ENCODE measurements around the gene H1-8. TPM values are rescaled to one million over a fixed set of nuclear protein-coding genes. Genes with fewer than 3 reads are reported as not detected.
A peak's percentile ranks its signal among the peaks of the same experiment; 100 is the strongest.
"Not testable (repeated sequence)": the region's sequence is repeated elsewhere in the genome, so short reads cannot be mapped to it uniquely, and the experiment has no call there.

The H1-8 gene, protein sequence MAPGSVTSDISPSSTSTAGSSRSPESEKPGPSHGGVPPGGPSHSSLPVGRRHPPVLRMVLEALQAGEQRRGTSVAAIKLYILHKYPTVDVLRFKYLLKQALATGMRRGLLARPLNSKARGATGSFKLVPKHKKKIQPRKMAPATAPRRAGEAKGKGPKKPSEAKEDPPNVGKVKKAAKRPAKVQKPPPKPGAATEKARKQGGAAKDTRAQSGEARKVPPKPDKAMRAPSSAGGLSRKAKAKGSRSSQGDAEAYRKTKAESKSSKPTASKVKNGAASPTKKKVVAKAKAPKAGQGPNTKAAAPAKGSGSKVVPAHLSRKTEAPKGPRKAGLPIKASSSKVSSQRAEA
- total RNA-seq (not detected), polyA plus RNA-seq (under 1 TPM in 1 of 2 donors, not detected in 1; 0.27 TPM)
- long read RNA-seq, donor 1: 0 reads
- long read RNA-seq, donor 2: 0 reads
- long read RNA-seq, donor 3: 0 reads

DNA sequence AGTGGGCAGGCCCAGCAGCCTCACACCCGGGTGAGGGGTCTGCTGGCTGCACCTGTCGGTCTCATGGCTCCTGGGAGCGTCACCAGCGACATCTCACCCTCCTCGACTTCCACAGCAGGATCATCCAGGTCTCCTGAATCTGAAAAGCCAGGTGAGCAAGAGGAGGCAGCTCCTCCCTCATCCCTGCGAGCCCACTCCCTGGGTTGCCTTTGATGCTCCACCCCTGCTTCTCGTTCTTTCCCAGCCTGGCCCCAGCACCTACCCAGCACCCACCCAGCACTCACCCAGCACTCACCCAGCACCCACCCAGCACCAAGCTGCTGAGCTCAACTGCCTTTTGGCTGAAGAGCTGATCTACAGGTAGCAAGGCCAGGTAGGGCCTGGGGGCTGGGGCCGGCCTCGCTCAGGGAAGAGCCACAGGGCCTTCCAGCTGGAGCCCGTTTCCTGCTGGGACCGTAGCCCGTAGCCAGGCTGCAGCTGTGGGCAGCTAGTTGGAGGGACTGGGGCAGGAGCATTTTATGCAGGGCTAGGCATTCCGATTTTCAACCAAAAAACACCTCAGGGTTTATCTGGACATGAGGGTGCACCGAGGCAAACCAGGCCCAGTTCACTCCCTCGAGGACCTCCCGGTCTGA is at the start of gene H1-8:
H1-8 (plus strand) TSS at position 20 of the 635 bp plus-strand sequence; CDS start at position 64, 44 bp downstream.
- intact Hi-C loops (cut with DNase I): no loop called here
- H3K4me3 ChIP-seq: no peak within 1 kb of the TSS
- no peaks in the 10 kb centered on the region for H3K4me1 ChIP-seq (ENCODE audit: insufficient read depth)
- DNase-seq: no peak
- no peak within 1 kb of the TSS for H3K27ac ChIP-seq
- H3K9me3 ChIP-seq: no peaks in the 10 kb centered on the region
- 72 to 83% (median 81%) methylated on average over 16 of the region's 16 CpGs for WGBS, 3 donors
- TF ChIP-seq EP300 (IDR thresholded peaks at IDR 0.05) (no peak), POLR2A (IDR thresholded peaks at IDR 0.05) (no peak)
- TF ChIP-seq, protein P1, sequence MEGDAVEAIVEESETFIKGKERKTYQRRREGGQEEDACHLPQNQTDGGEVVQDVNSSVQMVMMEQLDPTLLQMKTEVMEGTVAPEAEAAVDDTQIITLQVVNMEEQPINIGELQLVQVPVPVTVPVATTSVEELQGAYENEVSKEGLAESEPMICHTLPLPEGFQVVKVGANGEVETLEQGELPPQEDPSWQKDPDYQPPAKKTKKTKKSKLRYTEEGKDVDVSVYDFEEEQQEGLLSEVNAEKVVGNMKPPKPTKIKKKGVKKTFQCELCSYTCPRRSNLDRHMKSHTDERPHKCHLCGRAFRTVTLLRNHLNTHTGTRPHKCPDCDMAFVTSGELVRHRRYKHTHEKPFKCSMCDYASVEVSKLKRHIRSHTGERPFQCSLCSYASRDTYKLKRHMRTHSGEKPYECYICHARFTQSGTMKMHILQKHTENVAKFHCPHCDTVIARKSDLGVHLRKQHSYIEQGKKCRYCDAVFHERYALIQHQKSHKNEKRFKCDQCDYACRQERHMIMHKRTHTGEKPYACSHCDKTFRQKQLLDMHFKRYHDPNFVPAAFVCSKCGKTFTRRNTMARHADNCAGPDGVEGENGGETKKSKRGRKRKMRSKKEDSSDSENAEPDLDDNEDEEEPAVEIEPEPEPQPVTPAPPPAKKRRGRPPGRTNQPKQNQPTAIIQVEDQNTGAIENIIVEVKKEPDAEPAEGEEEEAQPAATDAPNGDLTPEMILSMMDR (IDR thresholded peaks at IDR 0.05): no peak
- no peaks in the 10 kb centered on the region for H3K27me3 ChIP-seq
- no peaks in the 10 kb centered on the region for H3K36me3 ChIP-seq

DNA sequence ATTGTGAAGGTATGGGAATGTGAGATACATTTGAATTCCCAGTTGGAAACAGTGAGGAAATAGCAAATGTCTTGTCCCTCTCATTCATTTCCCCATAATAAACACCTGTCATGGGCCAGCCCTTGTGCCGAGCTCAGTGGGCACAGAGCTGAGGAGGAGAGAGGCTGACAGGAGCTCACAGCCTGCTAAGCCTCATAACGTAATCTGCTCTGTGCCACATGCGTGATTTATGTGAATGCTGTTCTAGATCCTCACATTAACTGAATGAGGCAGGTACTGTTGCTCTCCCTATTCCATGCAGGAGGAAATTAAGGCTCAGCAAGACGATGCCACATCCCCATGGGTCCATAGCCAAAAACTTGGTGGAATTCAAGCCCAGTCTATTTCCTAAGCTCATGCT is 49.8 kb upstream of the H1-8 start:
- 85 to 96% (median 94%) methylated on average over 4 of the region's 4 CpGs for WGBS, 3 donors
- no peaks in the 10 kb centered on the region for H3K36me3 ChIP-seq
- intact Hi-C loops (cut with DNase I): loop anchor here in 2 of 4 donors (5.0 to 10.0 kb wide), 6 partner anchors 69 to 442 kb away; partner anchors contain the start of gene PLXND1 (in 1 of the 2)

DNA sequence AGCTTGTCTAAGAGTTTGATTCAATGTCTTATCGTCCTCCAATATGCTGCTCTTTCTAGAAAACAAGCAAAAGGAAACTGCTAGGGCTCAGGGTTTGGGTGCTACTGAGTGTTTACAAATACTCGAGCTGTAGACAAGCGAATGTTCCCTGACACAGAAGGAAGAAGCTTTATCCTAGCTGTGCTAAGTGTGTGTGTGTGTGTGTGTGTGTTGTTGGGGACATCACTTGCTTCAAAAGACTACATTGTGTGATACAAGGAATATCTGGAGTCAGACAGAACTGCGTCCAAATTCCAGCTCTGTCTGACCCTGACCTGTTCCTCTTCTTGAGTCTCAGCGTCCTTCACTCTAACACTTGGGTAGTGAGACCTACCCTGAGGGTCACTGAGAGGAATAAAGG is 48.5 kb upstream of the H1-8 start:
- H3K4me3 ChIP-seq, H3K9me3 ChIP-seq, H3K36me3 ChIP-seq, H3K27me3 ChIP-seq: not testable (repeated sequence)
- peak in 2 of 5 donors; percentile 21 to 29 for DNase-seq
- 8 to 17% (median 14%) methylated on average over 5 of the region's 5 CpGs for WGBS, 3 donors
- peak overlapping the region; percentile 68 to 72 for H3K27ac ChIP-seq
- intact Hi-C loops (cut with DNase I): loop anchor here in 2 of 4 donors (5.0 to 10.0 kb wide), 6 partner anchors 68 to 440 kb away; partner anchors contain the start of gene PLXND1 (in 1 of the 2)
- peaks cover 11% of the 10 kb centered on the region for H3K4me1 ChIP-seq (ENCODE audit: insufficient read depth)

More for the DNA sequence above, 49.8 kb upstream of the H1-8 start:
- peaks cover 11% of the 10 kb centered on the region for H3K4me1 ChIP-seq (ENCODE audit: insufficient read depth)
- H3K4me3 ChIP-seq: no peak overlapping the region
- TF ChIP-seq, protein P1 (IDR thresholded peaks at IDR 0.05): no peak
- TF ChIP-seq EP300 (IDR thresholded peaks at IDR 0.05) (no peak), POLR2A (IDR thresholded peaks at IDR 0.05) (no peak)
- DNase-seq: peak in 1 of 5 donors; percentile 3
- no peaks in the 10 kb centered on the region for H3K27me3 ChIP-seq
- no peaks in the 10 kb centered on the region for H3K9me3 ChIP-seq
- no peak overlapping the region for H3K27ac ChIP-seq

DNA sequence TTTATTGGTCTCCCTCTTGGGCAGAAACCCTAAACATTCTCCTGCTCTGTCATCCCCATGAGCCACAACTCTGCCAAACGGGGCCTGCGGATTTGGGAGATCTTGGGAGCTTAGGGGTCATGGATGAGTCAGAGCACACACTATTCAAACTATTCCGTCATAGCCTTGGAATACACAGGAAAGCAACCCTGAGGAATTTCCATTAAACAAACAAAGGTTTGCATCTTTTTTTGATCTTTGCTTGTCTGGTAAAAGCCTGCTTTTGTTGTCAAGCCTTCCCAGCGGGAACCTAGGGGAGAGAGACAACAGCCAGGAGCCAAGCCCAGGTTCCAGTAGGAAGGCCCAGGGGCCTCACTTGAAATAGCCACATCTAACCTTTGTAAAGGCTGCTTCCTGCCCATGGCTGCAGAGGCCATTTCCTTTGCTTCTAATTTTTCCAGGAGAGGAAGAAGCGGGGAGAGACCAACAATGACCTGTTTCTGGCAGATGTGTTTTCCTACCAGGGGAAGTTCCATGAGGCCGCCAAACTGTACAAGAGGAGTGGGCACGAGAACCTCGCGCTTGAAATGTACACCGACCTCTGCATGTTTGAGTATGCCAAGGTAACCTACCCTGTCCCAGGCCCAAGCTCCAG is 47.9 kb upstream of the H1-8 start:
- H3K4me3 ChIP-seq, H3K9me3 ChIP-seq, H3K27me3 ChIP-seq, H3K36me3 ChIP-seq: not testable (repeated sequence)
- intact Hi-C loops (cut with DNase I): loop anchor here in 2 of 4 donors (10.0 kb wide), 2 partner anchors 70 to 440 kb away; no protein-coding TSS in a partner anchor
- peak overlapping the region; percentile 68 to 72 for H3K27ac ChIP-seq
- DNase-seq: peak in 3 of 5 donors; percentile 37 to 47 (median 43)
- H3K4me1 ChIP-seq (ENCODE audit: insufficient read depth): peaks cover 11% of the 10 kb centered on the region
- WGBS, 3 donors: 55 to 57% (median 56%) methylated on average over 10 of the region's 10 CpGs

DNA sequence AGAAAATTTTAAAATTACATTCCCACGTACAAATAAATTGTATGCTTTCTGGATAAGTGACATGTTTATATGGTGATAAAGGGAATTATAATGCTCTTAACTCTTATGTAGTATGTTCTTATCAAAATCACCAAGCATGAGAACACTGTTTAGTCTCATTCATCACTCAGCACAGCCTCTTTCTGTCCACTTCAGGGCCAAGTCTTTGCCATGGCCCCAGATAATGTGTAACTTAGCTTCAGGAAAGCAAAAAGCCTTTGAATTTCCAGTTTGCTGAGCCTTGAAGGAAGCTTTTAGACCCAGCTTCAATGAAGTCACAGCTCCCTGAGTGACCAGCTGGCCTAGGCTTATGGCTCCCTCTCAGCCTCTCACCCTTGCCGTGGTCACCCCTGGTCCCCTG is 45.1 kb upstream of the H1-8 start:
- H3K4me1 ChIP-seq (ENCODE audit: insufficient read depth): peaks cover 11% of the 10 kb centered on the region
- not testable (repeated sequence) for H3K27ac ChIP-seq, H3K4me3 ChIP-seq, H3K27me3 ChIP-seq, DNase-seq, H3K36me3 ChIP-seq, H3K9me3 ChIP-seq
- intact Hi-C loops (cut with DNase I): loop anchor here in 2 of 4 donors (10.0 kb wide), 2 partner anchors 67 to 437 kb away; no protein-coding TSS in a partner anchor
- WGBS, 3 donors: 82 to 89% (median 85%) methylated on average over 2 of the region's 2 CpGs

DNA sequence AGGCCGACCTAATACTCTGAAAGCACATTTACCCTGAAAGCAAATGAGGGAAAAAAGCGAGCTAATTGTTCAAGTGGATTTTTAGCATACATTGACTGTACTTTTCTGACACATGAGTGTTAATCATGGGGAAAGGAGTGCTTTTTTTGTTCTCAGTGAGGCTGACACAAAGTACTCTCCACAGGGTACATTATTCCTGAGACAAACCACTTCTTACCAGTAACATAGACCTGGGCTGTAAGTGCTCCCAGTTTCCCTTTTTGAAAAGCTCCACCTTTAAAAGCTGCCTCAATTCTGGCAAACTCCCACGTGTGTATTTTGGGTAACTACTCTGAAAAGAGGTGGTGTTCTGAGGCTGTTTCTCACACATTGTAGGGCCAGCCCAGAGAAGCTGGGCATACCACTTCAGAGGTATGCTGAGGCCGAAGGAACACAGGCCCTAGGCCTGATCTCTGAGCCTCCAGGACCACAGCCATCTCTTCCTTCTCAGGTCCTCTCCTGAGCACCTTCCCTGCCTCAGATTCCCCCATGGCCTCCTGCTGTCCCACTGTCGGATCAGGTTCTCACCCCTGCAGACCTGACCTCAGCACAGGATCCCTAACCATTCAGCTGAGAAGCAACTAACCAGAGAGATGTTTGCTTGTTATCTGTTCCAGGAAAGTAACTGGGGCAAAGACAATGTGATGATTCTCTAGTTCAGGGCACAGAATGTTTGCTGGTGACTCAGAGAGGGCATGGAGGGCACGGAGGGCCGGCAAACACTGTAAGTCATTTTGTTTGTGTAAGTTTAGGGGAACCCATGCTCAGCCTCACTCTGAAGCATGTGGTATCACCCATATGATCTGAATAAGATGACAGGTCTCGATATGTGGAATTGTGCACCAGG is 44.1 kb upstream of the H1-8 start:
- H3K27me3 ChIP-seq, H3K36me3 ChIP-seq, DNase-seq, H3K27ac ChIP-seq, H3K4me3 ChIP-seq, H3K9me3 ChIP-seq: not testable (repeated sequence)
- WGBS, 3 donors: 70 to 82% (median 73%) methylated on average over 8 of the region's 8 CpGs
- intact Hi-C loops (cut with DNase I): loop anchor here in 2 of 4 donors (10.0 kb wide), 2 partner anchors 66 to 436 kb away; no protein-coding TSS in a partner anchor
- peaks cover 11% of the 10 kb centered on the region for H3K4me1 ChIP-seq (ENCODE audit: insufficient read depth)

DNA sequence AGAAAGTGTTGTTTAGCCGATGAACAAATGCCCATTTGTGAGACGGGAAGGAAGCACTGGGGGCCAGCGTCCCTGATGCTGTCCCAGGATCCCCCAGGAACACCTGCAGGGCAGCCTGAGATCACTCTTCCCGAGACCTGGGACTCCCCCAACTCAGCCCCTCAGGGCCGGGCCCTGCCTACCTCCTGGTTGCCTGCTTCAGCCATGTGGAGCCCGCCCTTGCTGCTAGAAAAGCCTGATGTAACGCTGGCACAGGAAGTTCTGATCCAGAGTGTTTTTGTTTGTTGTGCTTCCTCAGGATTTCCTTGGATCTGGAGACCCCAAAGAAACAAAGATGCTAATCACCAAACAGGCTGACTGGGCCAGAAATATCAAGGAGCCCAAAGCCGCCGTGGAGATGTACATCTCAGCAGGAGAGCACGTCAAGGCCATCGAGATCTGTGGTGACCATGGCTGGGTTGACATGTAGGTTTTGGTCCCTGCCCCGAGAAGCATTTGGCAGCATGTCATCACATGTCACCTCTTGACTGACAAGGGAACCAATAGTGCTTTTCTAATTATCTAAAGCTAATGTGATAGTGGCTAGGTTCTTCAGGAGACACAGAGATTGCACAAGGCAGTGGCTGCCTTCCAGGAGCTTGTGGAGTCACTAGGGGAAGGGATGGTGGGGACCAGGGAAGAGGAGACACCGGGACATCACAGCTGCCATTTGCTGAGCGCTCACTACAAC is 43.2 kb upstream of the H1-8 start:
- H3K27ac ChIP-seq; H3K4me1 ChIP-seq (ENCODE audit: insufficient read depth); H3K9me3 ChIP-seq; H3K27me3 ChIP-seq; H3K36me3 ChIP-seq; DNase-seq; H3K4me3 ChIP-seq: not testable (repeated sequence)
- 88 to 92% (median 92%) methylated on average over 11 to 14 of the region's 14 CpGs for WGBS, 3 donors
- intact Hi-C loops (cut with DNase I): loop anchor here in 2 of 4 donors (10.0 kb wide), 3 partner anchors 65 to 435 kb away; no protein-coding TSS in a partner anchor
